ENCODE results near the gene SUSD1. TPM values are rescaled to one million over a fixed set of nuclear protein-coding genes. Genes with fewer than 3 reads are reported as not detected.

SUSD1 gene
- total and polyA plus RNA-seq, 9 of the 15 experiments (the other 6 are each of a cell fraction or from before 2014, with no cell fraction given) = 10.9 to 44.4 (median 36.1) TPM

GRCh38 chr9:112194969-112195431, 19.9 kb upstream of the SUSD1 start (continued):
- no peak for TF ChIP-seq XRCC4 (IDR thresholded peaks at IDR 0.05; ENCODE audit: extremely low read depth, insufficient read depth, insufficient read length)
- no peak for TF ChIP-seq SNRNP70 (optimal IDR thresholded peaks at IDR 0.05; ENCODE audit: low read depth, low read length)
- no peak for TF ChIP-seq HNRNPL (IDR thresholded peaks at IDR 0.05; ENCODE audit: low read depth, low read length)
- TF ChIP-seq ZKSCAN3 (CRISPR knock-in tag; IDR thresholded peaks at IDR 0.05) = no peak
- TF ChIP-seq TEAD4 (IDR thresholded peaks at IDR 0.05; ENCODE audit: low read length) = no peak
- no peak for TF ChIP-seq TEAD4 (CRISPR knock-in tag; IDR thresholded peaks at IDR 0.05; ENCODE audit: borderline replicate concordance)
- no peak for TF ChIP-seq ZBTB17 (CRISPR knock-in tag; IDR thresholded peaks at IDR 0.05)
- no peak for TF ChIP-seq NKRF (IDR thresholded peaks at IDR 0.05; ENCODE audit: borderline replicate concordance)
- TF ChIP-seq NRF1 (conservative IDR thresholded peaks at IDR 0.05 in 1 of 2, IDR thresholded peaks at IDR 0.05 in 1 of 2) = no peak
- peak; percentile 24 for TF ChIP-seq HDAC3 (IDR thresholded peaks at IDR 0.05; ENCODE audit: borderline replicate concordance, partially characterized antibody)
- TF ChIP-seq THRAP3 (IDR thresholded peaks at IDR 0.05; ENCODE audit: borderline replicate concordance) = no peak
- TF ChIP-seq SREBF2 (CRISPR knock-in tag; IDR thresholded peaks at IDR 0.05) = no peak
- no peak for TF ChIP-seq CTCF (IDR thresholded peaks at IDR 0.05 in 2 of 3, conservative IDR thresholded peaks at IDR 0.05 in 1 of 3; ENCODE audit: insufficient read depth in 2 of 3, low read depth in 1 of 3, low read length in 3 of 3)
- peak in 1 of 2 experiments; percentile 29 for TF ChIP-seq E2F6 (IDR thresholded peaks at IDR 0.05; ENCODE audit: borderline replicate concordance in 1 of 2, extremely low read depth in 1 of 2, insufficient read depth in 1 of 2, insufficient read length in 1 of 2, low read depth in 1 of 2, low read length in 1 of 2, poor library complexity in 1 of 2, severe bottlenecking in 1 of 2)
- no peak for TF ChIP-seq CBFB (CRISPR knock-in tag; IDR thresholded peaks at IDR 0.05)
- TF ChIP-seq KLF13 (tag; IDR thresholded peaks at IDR 0.05; ENCODE audit: borderline replicate concordance, low read depth) = no peak
- TF ChIP-seq ZNF512 (tag; IDR thresholded peaks at IDR 0.05) = no peak
- TF ChIP-seq RFX1 (IDR thresholded peaks at IDR 0.05) = no peak
- TF ChIP-seq E2F8 (IDR thresholded peaks at IDR 0.05; ENCODE audit: low read depth, partially characterized antibody) = no peak

Measured in K562 (cell line).